Lower leg skin (tissue), 4 donors: ENCODE measurements around the gene FUT8. TPM values are rescaled to one million over a fixed set of nuclear protein-coding genes. Genes with fewer than 3 reads are reported as not detected.
"Not testable (repeated sequence)": the region's sequence is repeated elsewhere in the genome, so short reads cannot be mapped to it uniquely, and the experiment has no call there.

Experiments used
- DNase-seq, 2 donors: peaks; one replicate each; pipeline ENCODE4 v3.0.0-alpha.2; 2019; ENCODE audit warnings: low spot score in 2 of 2
- H3K4me3 ChIP-seq: fragments of 200-600 bp; sonication (generic); 2 replicates; pipeline ENCODE4 v1.5.1; 2017; ENCODE audit warnings: mild to moderate bottlenecking, low read depth; ENCODE audit not compliant: poor library complexity, severe bottlenecking
- POLR2A ChIP-seq, 2 donors: fragments of 450-650 bp; IDR thresholded peaks; one replicate each; pipeline ENCODE4 v1.6.1; 2016 to 2017; ENCODE audit warnings: antibody characterized with exemption in 2 of 2, mild to moderate bottlenecking in 1 of 2, moderate library complexity in 1 of 2
- WGBS, 2 donors: methylation state at CpG; one replicate each; pipeline ENCODE4 v1.1.5; 2018; 5-methylcytosine and 5-hydroxymethylcytosine counted together
- intact Hi-C: fragments of 100-400 bp; cut with DNase I; formaldehyde crosslinking; loops from one replicate; pipeline ENCODE4 v1.15.0; 2023; ENCODE audit warnings: low total_unique reads
- total RNA-seq, 4 donors: library from RNA; depleted of rRNA; stranded (reverse); fragments of >200 nt; gene quantifications; one replicate each; pipeline ENCODE4 v1.1.0, GENCODE V29; 2016
- TF ChIP-seq, protein P1 (sequence below), 3 donors: fragments of 450-650 bp; IDR thresholded peaks; one replicate each; pipeline ENCODE4 v1.5.1; 2016; ENCODE audit warnings: antibody characterized with exemption in 3 of 3, mild to moderate bottlenecking in 3 of 3, moderate library complexity in 2 of 3

Gene FUT8
- total RNA-seq, 4 donors from 2014 or later: 17.9 to 28.0 (median 25.2) TPM

DNA sequence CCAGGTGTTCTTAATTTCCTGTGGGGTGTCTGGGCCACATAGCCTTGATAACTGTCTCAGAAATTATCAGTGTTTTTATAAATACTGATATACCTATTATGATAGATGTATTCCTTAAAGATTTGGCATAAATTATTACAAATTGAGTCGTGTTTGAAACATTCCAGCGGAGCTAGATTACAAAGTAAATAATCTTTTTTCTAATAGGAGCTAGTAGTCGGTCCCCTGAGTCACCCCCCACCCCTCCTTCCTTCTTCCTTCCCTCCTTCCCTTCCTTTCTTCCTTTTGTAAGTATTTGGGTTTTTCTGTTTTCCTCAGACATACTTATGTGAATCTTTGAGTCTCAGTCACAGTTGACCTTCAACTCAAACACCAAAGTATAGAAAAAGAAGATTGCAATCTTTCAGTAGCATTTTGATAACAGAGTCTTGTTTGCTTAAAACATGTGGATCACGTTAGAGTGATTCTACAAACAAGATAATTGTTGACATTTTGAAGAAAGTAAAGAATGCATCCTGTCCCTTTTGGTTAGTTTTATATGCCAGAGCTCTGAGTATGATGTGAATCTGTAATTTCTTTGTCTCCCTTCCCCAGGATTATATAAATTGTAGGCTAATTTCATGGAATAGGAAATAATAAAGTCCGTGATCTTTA is 264.0 kb downstream of the FUT8 start:
- no peak for DNase-seq
- TF ChIP-seq POLR2A (IDR thresholded peaks at IDR 0.05): no peak
- TF ChIP-seq, protein P1, sequence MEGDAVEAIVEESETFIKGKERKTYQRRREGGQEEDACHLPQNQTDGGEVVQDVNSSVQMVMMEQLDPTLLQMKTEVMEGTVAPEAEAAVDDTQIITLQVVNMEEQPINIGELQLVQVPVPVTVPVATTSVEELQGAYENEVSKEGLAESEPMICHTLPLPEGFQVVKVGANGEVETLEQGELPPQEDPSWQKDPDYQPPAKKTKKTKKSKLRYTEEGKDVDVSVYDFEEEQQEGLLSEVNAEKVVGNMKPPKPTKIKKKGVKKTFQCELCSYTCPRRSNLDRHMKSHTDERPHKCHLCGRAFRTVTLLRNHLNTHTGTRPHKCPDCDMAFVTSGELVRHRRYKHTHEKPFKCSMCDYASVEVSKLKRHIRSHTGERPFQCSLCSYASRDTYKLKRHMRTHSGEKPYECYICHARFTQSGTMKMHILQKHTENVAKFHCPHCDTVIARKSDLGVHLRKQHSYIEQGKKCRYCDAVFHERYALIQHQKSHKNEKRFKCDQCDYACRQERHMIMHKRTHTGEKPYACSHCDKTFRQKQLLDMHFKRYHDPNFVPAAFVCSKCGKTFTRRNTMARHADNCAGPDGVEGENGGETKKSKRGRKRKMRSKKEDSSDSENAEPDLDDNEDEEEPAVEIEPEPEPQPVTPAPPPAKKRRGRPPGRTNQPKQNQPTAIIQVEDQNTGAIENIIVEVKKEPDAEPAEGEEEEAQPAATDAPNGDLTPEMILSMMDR (IDR thresholded peaks at IDR 0.05): no peak
- intact Hi-C loops: no loop called here
- 63 to 71% methylated on average over 5 of the region's 5 CpGs for WGBS, 2 donors
- H3K4me3 ChIP-seq: no peak overlapping the region

GRCh38 chr14:65685572-65685971 is 273.0 kb downstream of the FUT8 start:
- DNase-seq: no peak
- H3K4me3 ChIP-seq: no peak overlapping the region
- TF ChIP-seq POLR2A (IDR thresholded peaks at IDR 0.05): no peak
- 89 to 98% methylated on average over 2 of the region's 2 CpGs for WGBS, 2 donors
- intact Hi-C loops: no loop called here

DNA sequence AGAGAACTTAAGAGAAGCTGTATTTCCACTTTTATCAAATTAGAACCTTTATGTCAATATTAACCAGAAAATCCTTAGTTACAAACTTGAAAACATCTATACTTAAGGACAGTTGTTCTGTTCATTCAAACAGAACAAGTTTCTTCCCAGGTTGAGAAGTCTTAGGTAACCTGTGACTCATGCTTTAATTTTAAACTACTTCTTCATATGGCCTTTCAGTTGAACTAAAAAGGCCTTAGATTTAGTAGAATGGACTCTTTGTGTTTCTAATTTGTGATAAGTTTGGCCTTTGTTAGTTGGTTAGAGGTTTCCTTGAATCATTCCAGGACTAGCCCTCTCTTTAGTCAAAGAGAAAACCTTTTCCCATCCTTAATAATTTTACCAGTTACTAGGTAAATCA is 274.2 kb downstream of the FUT8 start:
- no peak overlapping the region for H3K4me3 ChIP-seq
- intact Hi-C loops: no loop called here
- no peak for DNase-seq
- no peak for TF ChIP-seq POLR2A (IDR thresholded peaks at IDR 0.05)
- TF ChIP-seq, protein P1 (IDR thresholded peaks at IDR 0.05): no peak

DNA sequence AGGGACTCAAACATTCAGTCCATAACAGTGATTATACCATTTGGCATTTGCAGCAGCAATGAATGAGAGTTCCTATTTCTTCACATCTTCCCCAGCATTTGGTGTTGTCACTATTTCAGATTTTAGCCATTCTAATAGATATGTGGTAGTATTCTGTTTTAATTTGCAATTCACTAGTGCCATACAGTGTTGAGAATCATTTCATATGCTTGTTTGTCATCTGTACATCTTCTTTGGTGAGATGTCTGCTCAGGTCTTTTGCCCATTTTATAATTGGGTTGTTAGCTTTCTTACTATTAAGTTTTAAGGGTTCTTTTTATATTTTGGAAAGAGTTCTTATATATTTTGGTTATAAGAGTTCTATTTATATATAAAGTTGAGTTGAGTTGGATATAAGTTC is 276.5 kb downstream of the FUT8 start:
- TF ChIP-seq POLR2A (IDR thresholded peaks at IDR 0.05): no peak
- TF ChIP-seq, protein P1 (IDR thresholded peaks at IDR 0.05): no peak
- DNase-seq: no peak
- intact Hi-C loops: no loop called here
- no peak overlapping the region for H3K4me3 ChIP-seq

DNA sequence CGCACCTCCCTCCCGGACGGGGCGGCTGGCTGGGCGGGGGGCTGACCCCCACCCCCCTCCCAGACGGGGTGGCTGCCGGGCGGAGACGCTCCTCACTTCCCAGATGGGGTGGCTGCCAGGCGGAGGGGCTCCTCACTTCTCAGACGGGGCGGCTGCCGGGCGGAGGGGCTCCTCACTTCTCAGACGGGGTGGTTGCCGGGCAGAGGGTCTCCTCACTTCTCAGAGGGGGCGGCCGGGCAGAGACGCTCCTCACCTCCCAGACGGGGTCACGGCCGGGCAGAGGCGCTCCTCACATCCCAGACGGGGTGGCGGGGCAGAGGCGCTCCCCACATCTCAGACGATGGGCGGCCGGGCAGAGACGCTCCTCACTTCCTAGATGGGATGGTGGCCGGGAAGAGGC is 280.0 kb downstream of the FUT8 start:
- 90 to 92% methylated on average over 11 to 17 of the region's 31 CpGs for WGBS, 2 donors
- DNase-seq, H3K4me3 ChIP-seq, intact Hi-C loops: not testable (repeated sequence)

DNA sequence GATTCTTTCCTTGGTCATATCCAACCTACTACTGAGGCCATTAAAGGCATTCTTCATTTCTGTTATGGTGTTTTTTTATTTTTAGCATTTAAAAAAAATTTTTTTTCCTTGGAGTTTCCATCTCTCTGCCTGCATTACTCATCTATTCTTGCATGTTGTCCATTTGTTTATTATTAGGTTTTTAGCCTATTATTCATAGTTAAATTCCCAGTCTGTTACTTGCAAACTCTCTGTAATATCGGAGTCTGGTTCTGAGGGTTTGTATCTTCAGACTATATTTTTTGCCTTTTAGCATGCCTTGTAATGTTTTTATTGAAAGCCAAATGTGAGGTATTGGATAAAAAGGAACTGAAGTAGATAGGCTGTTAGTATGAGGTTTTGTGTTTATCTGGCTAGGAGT is 284.3 kb downstream of the FUT8 start:
- no peak overlapping the region for H3K4me3 ChIP-seq
- DNase-seq: no peak
- TF ChIP-seq, protein P1 (IDR thresholded peaks at IDR 0.05): no peak
- TF ChIP-seq POLR2A (IDR thresholded peaks at IDR 0.05): no peak
- intact Hi-C loops: no loop called here
- 72 to 84% methylated on average over 1 of the region's 1 CpG for WGBS, 2 donors

DNA sequence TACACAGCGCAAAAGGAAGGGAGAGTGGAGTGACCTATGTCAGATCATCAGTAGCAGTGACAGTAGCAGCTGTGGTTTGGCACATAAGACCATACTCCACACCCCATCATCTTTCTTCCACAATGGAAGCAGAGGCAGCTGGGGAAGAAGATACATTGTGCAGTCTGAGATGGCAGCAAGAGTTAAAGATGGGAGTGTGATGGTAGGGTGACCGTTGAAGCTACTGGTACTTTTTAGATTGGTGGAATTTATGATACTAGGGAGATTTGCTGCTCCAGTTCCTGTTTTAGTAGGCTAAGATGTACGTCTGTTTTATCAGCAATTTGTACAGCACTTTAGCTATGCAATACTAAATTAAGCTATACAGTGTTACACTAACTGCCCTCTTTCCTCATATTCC is 291.0 kb downstream of the FUT8 start:
- intact Hi-C loops: no loop called here
- no peak for TF ChIP-seq POLR2A (IDR thresholded peaks at IDR 0.05)
- TF ChIP-seq, protein P1 (IDR thresholded peaks at IDR 0.05): no peak
- WGBS, 2 donors: 70 to 76% methylated on average over 3 of the region's 3 CpGs
- no peak overlapping the region for H3K4me3 ChIP-seq
- no peak for DNase-seq
